ENCODE measurements around the gene RIMS3.

RIMS3 gene

DNA sequence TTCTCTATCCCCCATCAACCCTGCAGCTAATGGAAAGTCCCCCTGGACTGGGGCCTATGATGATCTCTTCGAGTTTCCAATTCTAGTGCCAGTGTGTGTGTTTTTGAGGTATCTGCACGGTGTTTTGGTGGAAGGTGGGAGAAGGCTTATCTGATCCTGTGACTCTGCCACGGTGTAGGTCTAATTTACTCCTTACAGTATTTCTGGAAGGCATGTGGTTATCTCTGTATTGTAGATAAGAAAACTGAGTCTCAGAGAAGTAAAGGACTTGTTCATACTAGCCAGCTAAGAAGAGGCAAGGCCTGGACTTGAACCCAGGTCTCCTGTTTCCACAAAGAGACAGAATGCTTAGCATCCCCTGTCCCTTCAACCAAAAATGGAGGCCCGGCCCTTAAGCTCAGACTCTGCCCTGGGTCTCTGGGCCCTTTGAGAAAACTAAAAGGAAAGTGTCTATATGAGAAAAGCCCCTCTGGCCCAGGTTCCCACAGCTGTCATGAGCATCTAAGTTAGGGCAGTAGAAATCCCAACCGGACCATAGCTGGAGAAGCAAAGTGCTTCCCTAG, 20.3 kb downstream of the RIMS3 start:
- peaks cover 5 to 9% of the 10 kb centered on the region in 2 donors for H3K4me1 ChIP-seq (ENCODE audit: control insufficient read depth in 2 of 2, insufficient read depth in 2 of 2, low read length in 2 of 2)
- H3K27me3 ChIP-seq (ENCODE audit: control insufficient read depth in 2 of 2, insufficient read depth in 2 of 2, low read length in 2 of 2) = no peaks in the 10 kb centered on the region
- H3K36me3 ChIP-seq (ENCODE audit: control insufficient read depth in 2 of 2, insufficient read depth in 2 of 2, low read length in 2 of 2) = peaks cover 0 to 3% of the 10 kb centered on the region in 2 donors
- no peak overlapping the region for H3K27ac ChIP-seq (ENCODE audit: low read depth in 2 of 2, low read length in 2 of 2)
- no peaks in the 10 kb centered on the region for H3K9me3 ChIP-seq (ENCODE audit: control insufficient read depth in 2 of 2, low read length in 2 of 2)
- no peak overlapping the region for H3K4me3 ChIP-seq (ENCODE audit: low read length in 2 of 2)
- H3K9ac ChIP-seq (ENCODE audit: low read depth in 1 of 2, low read length in 2 of 2) = no peak overlapping the region

DNA sequence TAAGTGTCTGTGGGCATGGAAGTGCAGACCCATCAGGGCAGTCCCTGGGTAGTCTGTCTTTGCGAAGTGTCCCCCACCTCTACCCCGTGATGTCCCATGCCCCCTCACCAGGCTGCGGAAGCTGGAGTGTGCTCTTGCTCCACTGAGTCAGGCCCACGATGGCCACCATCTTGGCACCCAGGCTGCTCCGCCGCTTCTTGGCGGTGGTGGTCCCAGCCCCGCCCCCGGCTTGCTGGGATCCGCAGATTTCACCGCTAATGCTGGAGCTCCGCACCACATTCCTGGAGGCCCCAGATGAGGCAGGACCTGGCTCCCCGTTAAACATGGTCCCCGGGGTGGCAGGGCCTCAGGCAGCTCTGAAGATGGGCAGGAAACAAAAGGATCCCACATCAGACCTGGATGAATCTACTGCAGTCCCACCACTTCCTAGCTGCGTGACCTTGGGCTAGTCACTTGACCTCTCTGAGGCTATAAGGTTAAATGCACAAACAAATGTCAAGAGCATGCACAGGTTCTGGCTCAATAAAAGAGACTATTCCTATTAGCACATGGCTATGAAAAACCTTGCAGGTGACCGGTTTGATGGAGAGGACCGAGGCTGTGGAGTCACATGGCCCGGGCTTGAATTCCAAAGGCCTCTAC, 23.8 kb downstream of the RIMS3 start:
- Histone ChIP-seq H3K4me3 (ENCODE audit: low read length in 2 of 2) (no peak overlapping the region), H3K9me3 (ENCODE audit: control insufficient read depth in 2 of 2, low read length in 2 of 2) (no peaks in the 10 kb centered on the region), H3K9ac (ENCODE audit: low read depth in 1 of 2, low read length in 2 of 2) (no peak overlapping the region), H3K4me1 (ENCODE audit: control insufficient read depth in 2 of 2, insufficient read depth in 2 of 2, low read length in 2 of 2) (no peaks in the 10 kb centered on the region), H3K27ac (ENCODE audit: low read depth in 2 of 2, low read length in 2 of 2) (no peak overlapping the region), H3K36me3 (ENCODE audit: control insufficient read depth in 2 of 2, insufficient read depth in 2 of 2, low read length in 2 of 2) (peaks cover 0 to 3% of the 10 kb centered on the region in 2 donors), H3K27me3 (ENCODE audit: control insufficient read depth in 2 of 2, insufficient read depth in 2 of 2, low read length in 2 of 2) (no peaks in the 10 kb centered on the region)

- Histone ChIP-seq H3K4me3 (ENCODE audit: low read length in 2 of 2) (no peak overlapping the region), H3K4me1 (ENCODE audit: control insufficient read depth in 2 of 2, insufficient read depth in 2 of 2, low read length in 2 of 2) (no peaks in the 10 kb centered on the region), H3K27me3 (ENCODE audit: control insufficient read depth in 2 of 2, insufficient read depth in 2 of 2, low read length in 2 of 2) (no peaks in the 10 kb centered on the region), H3K9ac (ENCODE audit: low read depth in 1 of 2, low read length in 2 of 2) (no peak overlapping the region), H3K36me3 (ENCODE audit: control insufficient read depth in 2 of 2, insufficient read depth in 2 of 2, low read length in 2 of 2) (peaks cover 0 to 3% of the 10 kb centered on the region in 2 donors), H3K27ac (ENCODE audit: low read depth in 2 of 2, low read length in 2 of 2) (no peak overlapping the region), H3K9me3 (ENCODE audit: control insufficient read depth in 2 of 2, low read length in 2 of 2) (no peaks in the 10 kb centered on the region)
These were observed 25.0 kb downstream of the RIMS3 start for GRCh38 chr1:40640314-40641076.

DNA sequence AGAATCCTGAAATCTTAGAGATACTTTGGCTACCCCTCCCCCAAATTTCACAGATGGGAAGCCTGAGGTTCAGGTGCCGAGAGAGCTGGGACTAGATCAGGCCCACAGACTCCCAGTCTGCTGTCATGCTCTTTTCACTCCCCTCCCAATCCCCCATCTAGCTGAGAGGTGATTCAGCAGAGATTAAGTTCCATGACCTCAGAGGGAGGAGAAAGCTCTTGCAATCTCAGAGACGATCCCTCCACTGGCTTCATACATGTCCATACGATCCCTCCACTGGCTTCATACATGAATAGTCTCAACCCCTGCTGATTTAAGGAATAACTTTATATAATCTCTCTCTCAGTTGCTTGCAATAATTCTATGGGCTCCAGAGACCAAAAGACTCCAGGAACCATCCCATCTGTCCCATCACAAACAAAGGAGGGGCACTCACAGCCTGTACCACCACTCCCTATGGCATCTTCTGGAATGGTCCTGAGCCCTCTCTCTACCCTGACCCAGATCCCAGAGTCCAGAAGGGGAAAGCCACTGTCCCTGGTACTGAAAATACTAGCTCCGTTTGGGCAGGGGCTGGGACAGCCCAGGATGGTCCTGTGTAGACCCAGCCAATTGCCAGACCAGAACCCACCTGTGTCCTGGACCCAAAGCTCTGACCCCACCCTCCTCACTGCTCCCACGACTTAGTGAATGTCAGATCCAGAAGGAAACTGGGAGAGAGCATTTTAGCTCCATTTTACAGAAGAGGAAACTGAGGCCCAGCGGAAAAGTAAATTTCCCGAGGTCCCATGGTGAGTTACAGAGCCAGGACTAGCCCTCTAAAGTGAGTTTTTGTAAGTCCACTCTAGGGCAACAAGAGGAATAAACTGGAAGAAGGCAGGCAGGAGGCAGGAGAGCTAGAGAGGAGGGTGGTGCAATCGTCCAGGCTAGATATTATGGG, 27.1 kb downstream of the RIMS3 start:
- Histone ChIP-seq H3K27me3 (ENCODE audit: control insufficient read depth in 2 of 2, insufficient read depth in 2 of 2, low read length in 2 of 2) (no peaks in the 10 kb centered on the region), H3K4me3 (ENCODE audit: low read length in 2 of 2) (no peak overlapping the region), H3K27ac (ENCODE audit: low read depth in 2 of 2, low read length in 2 of 2) (no peak overlapping the region), H3K9ac (ENCODE audit: low read depth in 1 of 2, low read length in 2 of 2) (no peak overlapping the region), H3K36me3 (ENCODE audit: control insufficient read depth in 2 of 2, insufficient read depth in 2 of 2, low read length in 2 of 2) (peaks cover 0 to 3% of the 10 kb centered on the region in 2 donors), H3K9me3 (ENCODE audit: control insufficient read depth in 2 of 2, low read length in 2 of 2) (no peaks in the 10 kb centered on the region), H3K4me1 (ENCODE audit: control insufficient read depth in 2 of 2, insufficient read depth in 2 of 2, low read length in 2 of 2) (peaks cover 5 to 8% of the 10 kb centered on the region in 2 donors)

- H3K36me3 ChIP-seq (ENCODE audit: control insufficient read depth in 2 of 2, insufficient read depth in 2 of 2, low read length in 2 of 2) = peaks cover 0 to 3% of the 10 kb centered on the region in 2 donors
- no peak overlapping the region for H3K9ac ChIP-seq (ENCODE audit: low read depth in 1 of 2, low read length in 2 of 2)
- no peak overlapping the region for H3K4me3 ChIP-seq (ENCODE audit: low read length in 2 of 2)
- no peaks in the 10 kb centered on the region for H3K27me3 ChIP-seq (ENCODE audit: control insufficient read depth in 2 of 2, insufficient read depth in 2 of 2, low read length in 2 of 2)
- no peak overlapping the region for H3K27ac ChIP-seq (ENCODE audit: low read depth in 2 of 2, low read length in 2 of 2)
- no peaks in the 10 kb centered on the region for H3K9me3 ChIP-seq (ENCODE audit: control insufficient read depth in 2 of 2, low read length in 2 of 2)
- peaks cover 8 to 9% of the 10 kb centered on the region in 2 donors for H3K4me1 ChIP-seq (ENCODE audit: control insufficient read depth in 2 of 2, insufficient read depth in 2 of 2, low read length in 2 of 2)
These were observed 27.9 kb downstream of the RIMS3 start for GRCh38 chr1:40637470-40638007.

- Histone ChIP-seq H3K27me3 (ENCODE audit: control insufficient read depth in 2 of 2, insufficient read depth in 2 of 2, low read length in 2 of 2) (no peaks in the 10 kb centered on the region), H3K4me1 (ENCODE audit: control insufficient read depth in 2 of 2, insufficient read depth in 2 of 2, low read length in 2 of 2) (peaks cover 8 to 9% of the 10 kb centered on the region in 2 donors), H3K4me3 (ENCODE audit: low read length in 2 of 2) (no peak overlapping the region), H3K9me3 (ENCODE audit: control insufficient read depth in 2 of 2, low read length in 2 of 2) (no peaks in the 10 kb centered on the region), H3K9ac (ENCODE audit: low read depth in 1 of 2, low read length in 2 of 2) (no peak overlapping the region), H3K36me3 (ENCODE audit: control insufficient read depth in 2 of 2, insufficient read depth in 2 of 2, low read length in 2 of 2) (peaks cover 0 to 3% of the 10 kb centered on the region in 2 donors), H3K27ac (ENCODE audit: low read depth in 2 of 2, low read length in 2 of 2) (no peak overlapping the region)
These were observed 28.7 kb downstream of the RIMS3 start for GRCh38 chr1:40636777-40637176.

DNA sequence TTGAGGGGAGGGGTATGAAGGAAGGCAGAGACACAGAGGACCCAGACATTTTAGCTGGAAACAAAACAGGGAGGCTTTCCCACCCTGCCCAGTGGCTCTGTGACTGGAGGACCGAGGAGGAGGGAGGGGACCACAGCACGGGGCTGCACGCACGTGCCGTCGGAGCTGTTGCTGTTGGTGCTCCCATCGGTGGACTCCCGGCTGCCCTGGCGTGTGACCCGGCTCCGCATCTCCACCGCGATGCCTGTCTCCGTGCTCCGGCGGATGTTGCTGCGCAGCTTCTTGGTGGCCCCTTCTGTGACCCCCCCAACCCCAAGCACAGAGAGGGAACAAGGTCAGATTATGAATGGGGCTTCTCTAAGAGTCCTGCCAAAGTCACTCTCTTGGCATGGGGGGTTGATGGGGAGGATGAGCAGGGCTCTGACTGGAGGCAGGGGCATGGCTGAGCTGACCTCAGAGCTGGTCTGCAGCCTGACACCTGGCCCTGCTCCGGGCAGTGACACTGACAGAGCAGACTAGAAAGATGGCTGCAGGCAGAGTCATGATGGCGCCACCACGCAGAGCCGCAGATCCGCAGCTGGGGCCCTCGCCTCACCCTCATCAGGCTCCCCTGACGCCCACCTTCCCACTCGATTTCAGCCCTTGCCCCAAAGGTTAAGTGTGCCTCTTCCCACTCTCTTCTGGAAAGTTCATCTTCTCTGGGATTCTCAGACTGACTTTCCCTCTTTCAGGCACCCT, 29.6 kb downstream of the RIMS3 start:
- H3K27me3 ChIP-seq (ENCODE audit: control insufficient read depth in 2 of 2, insufficient read depth in 2 of 2, low read length in 2 of 2) = no peaks in the 10 kb centered on the region
- H3K9me3 ChIP-seq (ENCODE audit: control insufficient read depth in 2 of 2, low read length in 2 of 2) = no peaks in the 10 kb centered on the region
- H3K4me1 ChIP-seq (ENCODE audit: control insufficient read depth in 2 of 2, insufficient read depth in 2 of 2, low read length in 2 of 2) = peaks cover 8 to 9% of the 10 kb centered on the region in 2 donors
- H3K9ac ChIP-seq (ENCODE audit: low read depth in 1 of 2, low read length in 2 of 2) = no peak overlapping the region
- H3K27ac ChIP-seq (ENCODE audit: low read depth in 2 of 2, low read length in 2 of 2) = no peak overlapping the region
- H3K4me3 ChIP-seq (ENCODE audit: low read length in 2 of 2) = no peak overlapping the region
- no peaks in the 10 kb centered on the region for H3K36me3 ChIP-seq (ENCODE audit: control insufficient read depth in 2 of 2, insufficient read depth in 2 of 2, low read length in 2 of 2)

- Histone ChIP-seq H3K9me3 (ENCODE audit: control insufficient read depth in 2 of 2, low read length in 2 of 2) (no peaks in the 10 kb centered on the region), H3K27ac (ENCODE audit: low read depth in 2 of 2, low read length in 2 of 2) (no peak overlapping the region)
These were observed 30.4 kb downstream of the RIMS3 start for GRCh38 chr1:40634901-40635655.

More at GRCh38 chr1:40634901-40635655, 30.4 kb downstream of the RIMS3 start:
- Histone ChIP-seq H3K9ac (ENCODE audit: low read depth in 1 of 2, low read length in 2 of 2) (no peak overlapping the region), H3K4me1 (ENCODE audit: control insufficient read depth in 2 of 2, insufficient read depth in 2 of 2, low read length in 2 of 2) (peaks cover 8 to 9% of the 10 kb centered on the region in 2 donors), H3K4me3 (ENCODE audit: low read length in 2 of 2) (no peak overlapping the region), H3K27me3 (ENCODE audit: control insufficient read depth in 2 of 2, insufficient read depth in 2 of 2, low read length in 2 of 2) (no peaks in the 10 kb centered on the region), H3K36me3 (ENCODE audit: control insufficient read depth in 2 of 2, insufficient read depth in 2 of 2, low read length in 2 of 2) (no peaks in the 10 kb centered on the region)
